CD4-positive, alpha-beta T cell (primary cell): ENCODE data around the gene SVBP. TPM values are rescaled to one million over a fixed set of nuclear protein-coding genes. Genes with fewer than 3 reads are reported as not detected.

Source experiments
- ATAC-seq: fragments of 200-7000 bp; cut with Tn5 transposase; one replicate; pipeline ENCODE4 v1.10.0; 2022; ENCODE audit warnings: mild to moderate bottlenecking; ENCODE audit not compliant: poor library complexity
- CTCF ChIA-PET: fragments of 350-600 bp; sonication (Branson Sonifier 250); formaldehyde crosslinking; loops from one replicate; lab custom pipeline; 2021; ENCODE audit warnings: antibody characterized with exemption, inconsistent platforms; lab: Charles Lee
- POLR2A ChIA-PET: fragments of 350-600 bp; sonication (Branson Sonifier 250); formaldehyde crosslinking; loops from one replicate; lab custom pipeline; 2021; ENCODE audit warnings: antibody characterized with exemption, inconsistent platforms; lab: Charles Lee
- DNase-seq, 14 experiments: peaks; one replicate each; pipeline ENCODE4 v3.0.0-alpha.2; 2013 to 2020; ENCODE audit warnings: mixed read lengths in 2 of 14
- H3K27ac ChIP-seq, 2 donors: one replicate each; pipeline versions ENCODE4 v1.5.1 to v1.7.0; 2013; ENCODE audit warnings: low read length in 2 of 2, low read depth in 1 of 2, mild to moderate bottlenecking in 1 of 2
- H3K27me3 ChIP-seq, 2 experiments: 1 replicate in 1 of 2; 2 replicates in 1 of 2; pipeline versions ENCODE4 v1.6.1 to v1.7.0; 2013; ENCODE audit warnings: low read length in 2 of 2, control low read depth in 1 of 2, mild to moderate bottlenecking in 1 of 2, moderate library complexity in 1 of 2; ENCODE audit not compliant: insufficient read depth in 2 of 2, control insufficient read depth in 1 of 2
- H3K36me3 ChIP-seq: one replicate; pipeline ENCODE4 v1.6.1; 2013; ENCODE audit warnings: low read length, control low read depth; ENCODE audit not compliant: insufficient read depth
- H3K4me1 ChIP-seq: one replicate; pipeline ENCODE4 v1.6.1; 2013; ENCODE audit warnings: low read length, control low read depth; ENCODE audit not compliant: insufficient read depth
- H3K4me3 ChIP-seq: one replicate; pipeline ENCODE4 v1.5.1; 2013; ENCODE audit warnings: mild to moderate bottlenecking, low read length, moderate library complexity
- H3K9me3 ChIP-seq, 2 experiments: 1 replicate in 1 of 2; 2 replicates in 1 of 2; pipeline versions ENCODE4 v1.6.1 to v1.7.0; 2013; ENCODE audit warnings: low read length in 2 of 2, mild to moderate bottlenecking in 2 of 2, control low read depth in 1 of 2, moderate library complexity in 1 of 2; ENCODE audit not compliant: control insufficient read depth in 1 of 2, insufficient read depth in 1 of 2
- H3K27ac Mint-ChIP-seq: one replicate; pipeline ENCODE4 v1.8.0; 2020; ENCODE audit warnings: mixed read lengths
- H3K27me3 Mint-ChIP-seq: one replicate; pipeline ENCODE4 v1.8.0; 2021; ENCODE audit warnings: mixed read lengths
- H3K36me3 Mint-ChIP-seq: one replicate; pipeline ENCODE4 v1.8.0; 2021; ENCODE audit warnings: low read depth, mixed read lengths
- H3K4me1 Mint-ChIP-seq: one replicate; pipeline ENCODE4 v1.8.0; 2021; ENCODE audit warnings: low read depth, mixed read lengths
- H3K4me3 Mint-ChIP-seq: one replicate; pipeline ENCODE4 v1.8.0; 2020; ENCODE audit warnings: mild to moderate bottlenecking, mixed read lengths
- H3K9me3 Mint-ChIP-seq: one replicate; pipeline ENCODE4 v1.8.0; 2020; ENCODE audit warnings: mixed read lengths
- CTCF ChIP-seq: fragments of 200-600 bp; IDR thresholded peaks from one replicate; pipeline ENCODE4 v1.8.0; 2022; ENCODE audit warnings: antibody characterized with exemption, mild to moderate bottlenecking
- intact Hi-C, 2 experiments: fragments of 100-400 bp; cut with DNase I in 1 of 2; cut with micrococcal nuclease in 1 of 2; formaldehyde crosslinking; loops; one replicate each; pipeline versions ENCODE4 v1.15.1 to v1.9.0; 2023 to 2025; cut with DNase I, micrococcal nuclease
- total RNA-seq, 174 experiments: library from RNA in 2 of 174; stranded (reverse) in 2 of 174; gene quantifications; one replicate each; pipeline ENCODE4 v1.2.3 and lab custom pipeline; 2021 to 2026

The SVBP gene
- total RNA-seq, 2 experiments from 2014 or later: 19.2 to 21.3 TPM

- H3K27ac Mint-ChIP-seq: peak overlapping the region; percentile 67
- DNase-seq (peak in 2 of 14 experiments; percentile 3 to 13), ATAC-seq (no peak)
- peaks cover 2% of the 10 kb centered on the region for H3K9me3 Mint-ChIP-seq
- peaks cover 38% of the 10 kb centered on the region for H3K4me1 Mint-ChIP-seq
- H3K27me3 Mint-ChIP-seq: no peaks in the 10 kb centered on the region
- Histone ChIP-seq H3K9me3 (peaks cover 0 to 7% of the 10 kb centered on the region in 2 experiments), H3K4me3 (peak overlapping the region; percentile 96), H3K36me3 (peaks cover 21% of the 10 kb centered on the region), H3K27me3 (no peaks in the 10 kb centered on the region), H3K4me1 (peaks cover 19% of the 10 kb centered on the region), H3K27ac (peak overlapping the region in 1 of 2 donors; percentile 56)
- H3K4me3 Mint-ChIP-seq: peak overlapping the region; percentile 94
- CTCF ChIA-PET: interaction anchor here (1.4 to 2.6 kb wide), 8 partner anchors 10 to 226 kb away, joined by 3 to 20 read pairs (median 5); partner anchors contain the start of genes C1orf50, ERMAP, P3H1 and SVBP
- no peak for TF ChIP-seq CTCF
- peaks cover 47% of the 10 kb centered on the region for H3K36me3 Mint-ChIP-seq
- POLR2A ChIA-PET: interaction anchor here (1.4 to 2.4 kb wide), 4 partner anchors 9 to 165 kb away, joined by 3 to 53 read pairs (median 12); partner anchors contain the start of genes C1orf50, ERMAP, P3H1 and SVBP
- intact Hi-C loops: loop anchor here (2.0 to 10.0 kb wide), 6 partner anchors 30 to 508 kb away; partner anchors contain the start of genes C1orf50 (in 2 of the 2), P3H1 (in 2 of the 2), CCDC30 (in 1 of the 2) and CDC20 (in 1 of the 2)
Observed at GRCh38 chr1:42847111-42847595, 30.0 kb upstream of the SVBP start.

- H3K4me3 ChIP-seq: peak within 1 kb of the TSS; percentile 96
- H3K27me3 ChIP-seq: no peaks in the 10 kb centered on the region
- Mint-ChIP-seq H3K27ac (peak within 1 kb of the TSS; percentile 67), H3K9me3 (peaks cover 2% of the 10 kb centered on the region), H3K4me1 (peaks cover 38% of the 10 kb centered on the region), H3K27me3 (no peaks in the 10 kb centered on the region), H3K36me3 (peaks cover 44% of the 10 kb centered on the region), H3K4me3 (peak within 1 kb of the TSS; percentile 94)
- intact Hi-C loops: loop anchor here (1.0 to 10.0 kb wide), 8 partner anchors 29 to 508 kb away; partner anchors contain the start of genes C1orf50 (in 2 of the 2), ERMAP (in 2 of the 2), P3H1 (in 2 of the 2) and SVBP (in 2 of the 2)
- ChIA-PET CTCF (interaction anchor here (1.0 to 2.6 kb wide), 8 partner anchors 18 to 85 kb away, joined by 4 to 20 read pairs (median 6); partner anchors contain the start of genes C1orf50, ERMAP, P3H1 and SVBP), POLR2A (interaction anchor here (0.7 to 2.4 kb wide), 9 partner anchors 8 to 1785 kb away, joined by 3 to 53 read pairs (median 3); partner anchors contain the start of genes C1orf50, ERMAP, P3H1 and PPIH)
- peaks cover 0 to 5% of the 10 kb centered on the region in 2 experiments for H3K9me3 ChIP-seq
- DNase-seq: peak; percentile 73 to 96 (median 82)
- H3K4me1 ChIP-seq: peaks cover 19% of the 10 kb centered on the region
- peaks cover 15% of the 10 kb centered on the region for H3K36me3 ChIP-seq
- peak; percentile 98 for ATAC-seq
- peak within 1 kb of the TSS in 1 of 2 donors; percentile 56 for H3K27ac ChIP-seq
- TF ChIP-seq CTCF: peak; percentile 47
Observed at GRCh38 chr1:42846257-42847110, 29.3 kb upstream of the SVBP start, which contains the start of gene ZNF691. Gene ZNF691, plus strand, starts transcription at chr1:42846613. Its CDS starts 3,046 bp downstream, at chr1:42849659.

- CTCF ChIA-PET: interaction anchor here (1.0 to 2.6 kb wide), 8 partner anchors 18 to 86 kb away, joined by 4 to 20 read pairs (median 6); partner anchors contain the start of genes C1orf50, ERMAP, P3H1 and SVBP
- H3K4me3 Mint-ChIP-seq: peak overlapping the region; percentile 94
- peaks cover 38% of the 10 kb centered on the region for H3K4me1 Mint-ChIP-seq
- POLR2A ChIA-PET: interaction anchor here (0.7 to 2.4 kb wide), 9 partner anchors 8 to 1786 kb away, joined by 3 to 53 read pairs (median 3); partner anchors contain the start of genes C1orf50, ERMAP, P3H1 and PPIH
- H3K9me3 ChIP-seq: no peaks in the 10 kb centered on the region
- intact Hi-C loops: loop anchor here (1.0 to 10.0 kb wide), 8 partner anchors 29 to 509 kb away; partner anchors contain the start of genes C1orf50 (in 2 of the 2), ERMAP (in 2 of the 2), P3H1 (in 2 of the 2) and SVBP (in 2 of the 2)
- no peak overlapping the region for H3K27ac ChIP-seq
- no peak for TF ChIP-seq CTCF
- H3K4me1 ChIP-seq: peaks cover 19% of the 10 kb centered on the region
- peaks cover 9% of the 10 kb centered on the region for H3K36me3 ChIP-seq
- ATAC-seq: no peak
- no peaks in the 10 kb centered on the region for H3K27me3 ChIP-seq
- peaks cover 2% of the 10 kb centered on the region for H3K9me3 Mint-ChIP-seq
- DNase-seq: no peak
- H3K27me3 Mint-ChIP-seq: no peaks in the 10 kb centered on the region
- H3K4me3 ChIP-seq: peak overlapping the region; percentile 96
- H3K36me3 Mint-ChIP-seq: peaks cover 38% of the 10 kb centered on the region
- H3K27ac Mint-ChIP-seq: peak overlapping the region; percentile 67
Observed at GRCh38 chr1:42845866-42846256, 28.7 kb upstream of the SVBP start.
